Measurements from ENCODE around the gene CRELD2. TPM values are rescaled to one million over a fixed set of nuclear protein-coding genes. Genes with fewer than 3 reads are reported as not detected.

The CRELD2 gene
- total and polyA plus RNA-seq, 2 of the 4 experiments (the other 2 are of a cell fraction): 36.2 to 70.7 TPM

- Histone ChIP-seq H3K4ac (ENCODE audit: low read depth, low read length) (no peak overlapping the region), H3K4me1 (ENCODE audit: control insufficient read depth, insufficient read depth, low read length) (peaks cover 2% of the 10 kb centered on the region; the same call in 1 of the 2 replicates), H2BK120ac (ENCODE audit: low read depth, low read length) (no peak overlapping the region), H2BK5ac (ENCODE audit: low read depth, low read length, poor library complexity, severe bottlenecking) (no peak overlapping the region), H3K4me2 (ENCODE audit: low read depth, low read length) (no peak overlapping the region), H2AK5ac (ENCODE audit: low read depth, low read length) (no peak overlapping the region), H3K18ac (ENCODE audit: low read depth, low read length) (no peak overlapping the region), H2AFZ (replicated peaks; ENCODE audit: low read length, poor library complexity) (no peak overlapping the region), H2BK20ac (ENCODE audit: low read depth, low read length) (no peak overlapping the region), H4K20me1 (ENCODE audit: insufficient read depth, low read length) (no peaks in the 10 kb centered on the region), H3K27ac (ENCODE audit: insufficient read depth, low read length) (no peak overlapping the region), H2BK15ac (ENCODE audit: low read depth, low read length) (no peak overlapping the region), H3K4me3 (ENCODE audit: insufficient read depth, low read depth, low read length) (no peak overlapping the region), H3K23ac (ENCODE audit: low read depth, low read length) (no peak overlapping the region), H3K9me1 (ENCODE audit: insufficient read depth, low read length) (no peaks in the 10 kb centered on the region), H3K9me3 (ENCODE audit: control insufficient read depth, insufficient read depth, low read length) (no peaks in the 10 kb centered on the region), H2AK9ac (replicated peaks; ENCODE audit: low read depth, low read length, poor library complexity) (no peak overlapping the region), H4K5ac (ENCODE audit: low read depth, low read length) (no peak overlapping the region), H4K91ac (ENCODE audit: insufficient read depth, low read depth, low read length) (no peak overlapping the region), H3K27me3 (ENCODE audit: control insufficient read depth, insufficient read depth, low read length) (no peaks in the 10 kb centered on the region), H4K8ac (ENCODE audit: low read depth in 2 of 2, low read length in 2 of 2) (no peak overlapping the region), H3K9ac (ENCODE audit: low read depth, low read length) (no peak overlapping the region), H3K14ac (replicated peaks; ENCODE audit: low read depth, low read length) (no peak overlapping the region), H3K36me3 (ENCODE audit: control insufficient read depth, insufficient read depth, low read length) (peaks cover 22% of the 10 kb centered on the region), H3K56ac (ENCODE audit: extremely low read depth, insufficient read depth, low read length) (no peak overlapping the region), H3K79me1 (ENCODE audit: low read depth in 1 of 2, low read length in 2 of 2) (peaks cover 13 to 19% of the 10 kb centered on the region in 2 experiments)
- dilution Hi-C loops (cut with HindIII; ENCODE audit: low sequenced_read_pairs, unreplicated experiment): no loop called here
- TF ChIP-seq CHD1 (IDR thresholded peaks at IDR 0.05; ENCODE audit: low read depth, low read length): no peak
- TF ChIP-seq, protein P1, sequence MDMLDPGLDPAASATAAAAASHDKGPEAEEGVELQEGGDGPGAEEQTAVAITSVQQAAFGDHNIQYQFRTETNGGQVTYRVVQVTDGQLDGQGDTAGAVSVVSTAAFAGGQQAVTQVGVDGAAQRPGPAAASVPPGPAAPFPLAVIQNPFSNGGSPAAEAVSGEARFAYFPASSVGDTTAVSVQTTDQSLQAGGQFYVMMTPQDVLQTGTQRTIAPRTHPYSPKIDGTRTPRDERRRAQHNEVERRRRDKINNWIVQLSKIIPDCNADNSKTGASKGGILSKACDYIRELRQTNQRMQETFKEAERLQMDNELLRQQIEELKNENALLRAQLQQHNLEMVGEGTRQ (IDR thresholded peaks at IDR 0.05; ENCODE audit: low read depth, low read length): no peak
- TF ChIP-seq, protein P2, sequence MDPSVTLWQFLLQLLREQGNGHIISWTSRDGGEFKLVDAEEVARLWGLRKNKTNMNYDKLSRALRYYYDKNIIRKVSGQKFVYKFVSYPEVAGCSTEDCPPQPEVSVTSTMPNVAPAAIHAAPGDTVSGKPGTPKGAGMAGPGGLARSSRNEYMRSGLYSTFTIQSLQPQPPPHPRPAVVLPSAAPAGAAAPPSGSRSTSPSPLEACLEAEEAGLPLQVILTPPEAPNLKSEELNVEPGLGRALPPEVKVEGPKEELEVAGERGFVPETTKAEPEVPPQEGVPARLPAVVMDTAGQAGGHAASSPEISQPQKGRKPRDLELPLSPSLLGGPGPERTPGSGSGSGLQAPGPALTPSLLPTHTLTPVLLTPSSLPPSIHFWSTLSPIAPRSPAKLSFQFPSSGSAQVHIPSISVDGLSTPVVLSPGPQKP (IDR thresholded peaks at IDR 0.05; ENCODE audit: borderline replicate concordance, low read depth, low read length): no peak
- no peak for TF ChIP-seq NFE2L2 (IDR thresholded peaks at IDR 0.05; ENCODE audit: low read depth, low read length)
- TF ChIP-seq FOS (IDR thresholded peaks at IDR 0.05; ENCODE audit: low read depth, low read length): no peak
- TF ChIP-seq BHLHE40 (IDR thresholded peaks at IDR 0.05; ENCODE audit: low read depth, low read length): no peak
- no peak for TF ChIP-seq RAD21 (IDR thresholded peaks at IDR 0.05; ENCODE audit: low read length)
- TF ChIP-seq RFX5 (IDR thresholded peaks at IDR 0.05; ENCODE audit: low read depth, low read length): no peak
- no peak for TF ChIP-seq MAFK (IDR thresholded peaks at IDR 0.05; ENCODE audit: low read depth, low read length)
- TF ChIP-seq, protein P3, sequence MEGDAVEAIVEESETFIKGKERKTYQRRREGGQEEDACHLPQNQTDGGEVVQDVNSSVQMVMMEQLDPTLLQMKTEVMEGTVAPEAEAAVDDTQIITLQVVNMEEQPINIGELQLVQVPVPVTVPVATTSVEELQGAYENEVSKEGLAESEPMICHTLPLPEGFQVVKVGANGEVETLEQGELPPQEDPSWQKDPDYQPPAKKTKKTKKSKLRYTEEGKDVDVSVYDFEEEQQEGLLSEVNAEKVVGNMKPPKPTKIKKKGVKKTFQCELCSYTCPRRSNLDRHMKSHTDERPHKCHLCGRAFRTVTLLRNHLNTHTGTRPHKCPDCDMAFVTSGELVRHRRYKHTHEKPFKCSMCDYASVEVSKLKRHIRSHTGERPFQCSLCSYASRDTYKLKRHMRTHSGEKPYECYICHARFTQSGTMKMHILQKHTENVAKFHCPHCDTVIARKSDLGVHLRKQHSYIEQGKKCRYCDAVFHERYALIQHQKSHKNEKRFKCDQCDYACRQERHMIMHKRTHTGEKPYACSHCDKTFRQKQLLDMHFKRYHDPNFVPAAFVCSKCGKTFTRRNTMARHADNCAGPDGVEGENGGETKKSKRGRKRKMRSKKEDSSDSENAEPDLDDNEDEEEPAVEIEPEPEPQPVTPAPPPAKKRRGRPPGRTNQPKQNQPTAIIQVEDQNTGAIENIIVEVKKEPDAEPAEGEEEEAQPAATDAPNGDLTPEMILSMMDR (conservative IDR thresholded peaks at IDR 0.05; ENCODE audit: low read depth, low read length): no peak
- TF ChIP-seq CEBPB (IDR thresholded peaks at IDR 0.05; ENCODE audit: low read depth, low read length): no peak
- no peak for TF ChIP-seq SMC3 (IDR thresholded peaks at IDR 0.05; ENCODE audit: low read depth, low read length)
- TF ChIP-seq MXI1 (IDR thresholded peaks at IDR 0.05; ENCODE audit: borderline replicate concordance, low read depth, low read length): no peak
- no peak for TF ChIP-seq RCOR1 (IDR thresholded peaks at IDR 0.05; ENCODE audit: insufficient replicate concordance, low read length)
- no peak for TF ChIP-seq MAZ (IDR thresholded peaks at IDR 0.05; ENCODE audit: borderline replicate concordance, low read depth, low read length)
- no peak for TF ChIP-seq POLR2A (IDR thresholded peaks at IDR 0.05; ENCODE audit: low read depth, low read length)
- WGBS, 2 experiments (ENCODE audit: extremely low coverage in 2 of 2, insufficient read length in 1 of 2): 90% methylated on average over 7 of the region's 14 CpGs; no CpG with 5 or more reads in 1 of the 2 experiments
- ChIA-PET CTCF (interaction anchor here (1.7 kb wide), 1 partner anchor 145 kb away, joined by 3 read pairs; no protein-coding TSS in a partner anchor), POLR2A (ENCODE audit: unreplicated experiment) (no interaction called here)
- DNase-seq (no peak), ATAC-seq (ENCODE audit: low read depth) (no peak)
- intact Hi-C loops (cut with micrococcal nuclease): no loop called here
- in situ Hi-C loops (cut with MboI; ENCODE audit: low sequenced_read_pairs): loop anchor here (10.0 to 25.0 kb wide), 2 partner anchors 48 to 101 kb away; no protein-coding TSS in a partner anchor
- BruUV-seq (replicated peaks): no TSS peak
These were observed 5.4 kb upstream of the CRELD2 start for GRCh38 chr22:49913026-49913425.

Data from IMR-90 (cell line).